ENCODE data around the gene FAM227B.

Gene FAM227B

DNA sequence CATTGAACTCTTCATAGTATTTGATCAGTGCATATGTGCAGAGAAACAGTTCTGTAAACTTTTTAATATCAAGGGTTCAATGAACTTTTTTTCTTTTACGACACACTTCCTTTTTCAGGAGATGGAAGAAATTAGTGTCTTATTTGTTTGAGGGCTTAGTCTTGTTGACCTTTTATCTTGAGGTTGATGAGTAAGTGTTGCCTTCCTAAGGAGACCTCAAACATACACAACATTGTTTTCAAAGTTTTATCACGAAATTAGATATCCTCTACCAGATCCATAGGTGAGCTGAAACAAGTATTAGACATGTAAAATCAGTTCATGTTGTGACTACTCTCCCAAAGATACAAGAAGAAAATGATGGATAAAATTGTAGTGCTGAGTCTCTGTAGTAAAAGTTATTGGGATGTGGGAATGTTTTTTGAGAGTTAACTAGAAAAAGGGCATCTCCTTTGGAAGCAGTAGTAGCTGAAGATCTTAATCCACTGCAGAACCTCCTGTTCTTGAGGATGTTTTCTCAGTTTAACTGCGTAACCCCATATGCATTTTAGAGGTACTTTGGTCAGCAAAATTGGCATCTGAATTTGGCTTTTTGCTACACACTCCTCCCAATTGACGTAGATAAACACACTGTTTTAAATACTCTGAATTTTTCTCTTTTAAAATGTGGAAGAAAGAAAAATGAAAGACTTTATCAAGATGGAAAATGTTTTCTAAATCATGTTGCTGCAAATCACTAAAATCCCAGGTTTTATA is 333.8 kb downstream of the FAM227B start:
- DNase-seq: no peak

DNA sequence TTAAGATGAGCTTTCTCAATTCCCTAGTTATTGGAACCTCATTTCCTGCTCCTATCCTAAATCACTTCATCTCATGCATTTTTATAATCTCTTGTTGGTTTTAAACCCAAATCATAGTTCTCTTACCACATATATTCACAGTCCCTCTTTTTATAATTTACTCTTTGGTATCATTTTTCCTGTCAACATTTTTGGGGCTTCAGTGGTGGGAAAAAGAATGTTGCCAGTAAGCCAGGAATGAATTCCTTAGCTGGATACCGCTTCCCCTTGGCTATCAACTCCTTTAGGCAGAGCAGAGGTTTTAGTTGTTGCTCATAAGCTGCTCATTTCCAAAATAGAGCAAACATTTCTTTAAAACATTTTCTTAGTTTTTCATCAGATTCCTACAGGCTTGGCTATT is 338.3 kb downstream of the FAM227B start:
- peak; percentile 96 for DNase-seq

DNA sequence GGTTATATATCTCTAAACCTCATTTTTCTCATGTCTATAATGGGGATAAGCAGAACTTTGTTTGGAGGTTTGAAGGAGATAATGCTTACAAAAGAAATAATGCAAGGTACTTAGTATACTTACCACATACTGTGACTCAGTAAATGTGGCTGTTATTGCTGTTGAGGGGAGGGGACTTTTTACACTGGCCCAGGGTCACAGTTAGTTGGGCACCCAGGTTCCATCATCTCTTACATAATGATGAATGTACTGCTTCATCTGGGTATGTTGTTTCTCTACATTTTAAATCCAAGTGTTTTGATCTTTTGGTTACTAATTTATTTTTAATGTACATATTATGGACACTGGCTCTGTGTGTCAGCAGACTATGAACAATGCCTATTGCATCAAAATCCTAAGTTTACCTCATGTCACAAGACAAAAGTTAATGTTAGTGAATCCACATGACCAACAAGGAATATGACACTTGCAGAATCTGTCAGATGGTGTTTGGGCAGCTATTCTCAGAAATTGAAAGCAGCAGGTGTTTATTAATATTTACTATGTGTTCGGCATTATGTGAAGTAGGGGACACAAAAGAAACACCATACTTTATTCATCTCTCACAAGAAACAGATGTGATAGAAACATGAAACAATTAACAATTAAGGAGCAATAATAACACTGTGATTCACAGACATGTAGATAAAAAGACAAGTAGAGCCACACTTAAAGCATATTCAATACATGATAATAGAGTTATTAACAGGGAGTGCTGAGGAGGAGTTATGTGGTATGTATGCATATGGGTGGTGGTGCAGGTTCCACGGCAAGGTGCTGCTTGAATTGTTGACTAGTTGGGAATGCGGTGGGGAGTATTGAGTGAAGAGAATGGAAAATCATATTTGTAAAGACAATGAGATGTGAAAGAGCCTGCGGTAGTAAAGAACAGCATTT is 340.8 kb downstream of the FAM227B start:
- no peak for DNase-seq

DNA sequence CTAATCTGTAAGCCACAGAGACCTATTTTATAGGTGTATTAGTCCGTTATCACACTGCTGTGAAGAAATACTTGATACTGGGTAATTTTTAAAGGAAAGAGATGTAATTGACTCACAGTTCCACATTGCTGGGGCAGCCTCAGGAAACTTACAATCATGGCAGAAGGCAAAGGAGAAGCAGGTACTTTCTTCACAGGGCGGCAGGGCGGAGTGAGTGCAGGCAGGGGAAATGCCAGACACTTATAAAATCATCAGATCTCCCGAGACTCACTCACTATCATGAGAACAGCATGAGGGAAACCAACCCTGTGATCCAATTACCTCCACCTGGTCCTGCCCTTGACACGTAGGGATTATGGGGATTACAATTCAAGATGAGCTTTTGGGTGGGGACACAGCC is 341.9 kb downstream of the FAM227B start:
- DNase-seq: no peak

All from fibroblast of skin of right quadriceps (primary cell).